Midbrain (tissue), 1 donor: ENCODE results near the gene TMEM178B.
"Not testable (repeated sequence)": the region's sequence is repeated elsewhere in the genome, so short reads cannot be mapped to it uniquely, and the experiment has no call there.

ENCODE experiments used
- DNase-seq: peaks from one replicate; lab custom pipeline; 2025; lab: John Stamatoyannopoulos, UW

The TMEM178B gene

DNA sequence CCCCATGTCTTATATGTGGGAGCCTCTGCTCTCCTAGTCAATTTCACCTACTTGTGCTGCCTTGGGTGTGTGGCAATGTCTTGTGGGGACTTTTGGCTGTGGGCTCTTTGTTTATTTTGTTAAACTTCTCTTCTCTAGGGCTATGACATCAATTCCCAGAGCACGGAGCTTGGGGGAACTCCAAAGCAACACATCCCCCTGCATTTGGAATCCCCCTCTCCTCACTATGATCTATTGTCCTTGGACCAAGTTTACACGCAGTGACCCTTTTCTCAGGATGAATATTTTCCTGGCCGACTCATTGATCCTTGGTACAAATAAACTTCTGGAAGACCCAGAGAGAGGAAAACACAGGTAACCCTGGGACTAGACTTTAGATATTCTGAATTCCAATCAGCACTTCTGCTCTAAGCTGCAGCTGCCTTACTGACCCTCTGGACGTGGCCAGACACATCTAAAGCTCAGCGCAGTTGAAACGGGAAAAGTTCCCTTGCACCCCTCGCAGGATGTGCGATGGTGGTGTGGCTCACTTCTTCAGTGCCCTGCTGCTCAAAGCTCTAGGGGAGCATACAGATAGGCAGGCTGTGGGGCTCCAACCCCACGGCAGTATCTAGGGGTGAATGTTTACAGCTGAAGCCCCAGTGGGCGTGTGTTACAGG is 110.8 kb downstream of the TMEM178B start:
- DNase-seq: no peak

DNA sequence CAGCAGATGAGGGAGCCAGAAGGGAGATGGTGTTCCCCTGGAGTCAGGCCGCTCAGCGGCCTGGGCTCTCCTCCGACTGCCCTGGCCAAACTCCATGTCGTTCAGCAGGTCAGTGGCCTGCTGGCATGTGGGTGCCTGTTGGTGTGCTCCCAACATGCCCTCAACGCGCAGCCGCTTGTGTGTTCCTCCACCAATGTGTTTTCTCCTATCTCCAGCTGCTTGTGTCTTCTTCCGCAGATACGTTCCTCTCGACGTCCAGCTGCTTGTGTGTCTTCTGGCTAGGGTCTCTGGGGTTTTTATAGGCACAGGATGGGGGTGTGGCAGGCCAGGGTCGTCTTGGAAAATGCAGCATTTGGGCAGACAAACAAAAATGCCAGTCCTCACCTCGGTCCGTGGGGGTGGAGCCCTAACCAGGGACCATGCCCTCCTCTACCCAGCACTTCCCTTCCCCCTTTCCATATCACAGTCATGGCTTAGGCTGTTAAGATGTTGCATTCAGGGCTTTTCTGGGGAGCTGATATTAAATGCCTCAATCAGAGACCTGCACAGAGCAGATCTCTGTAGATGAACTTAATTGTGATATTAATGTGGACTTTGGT is 111.6 kb downstream of the TMEM178B start:
- no peak for DNase-seq

DNA sequence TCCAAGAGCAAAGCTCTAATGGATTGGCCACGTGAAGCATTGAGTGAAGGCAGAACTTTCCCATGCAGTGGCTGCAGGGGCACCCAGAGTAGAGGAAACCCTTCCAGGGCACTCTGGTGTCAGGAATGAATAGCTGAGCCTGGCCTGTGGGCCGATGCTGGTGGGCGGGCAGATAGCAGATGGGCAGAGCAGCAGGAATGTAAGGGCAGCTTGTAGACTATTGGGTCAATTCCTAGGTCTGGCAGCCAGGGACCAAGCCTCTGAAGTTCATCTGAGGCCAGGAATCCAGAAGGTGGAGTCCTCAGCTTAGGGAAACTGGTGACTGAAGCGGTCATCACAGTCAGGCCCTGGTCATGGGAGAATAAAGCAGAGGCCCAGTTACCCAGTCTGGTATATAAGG is 115.4 kb downstream of the TMEM178B start:
- no peak for DNase-seq

DNA sequence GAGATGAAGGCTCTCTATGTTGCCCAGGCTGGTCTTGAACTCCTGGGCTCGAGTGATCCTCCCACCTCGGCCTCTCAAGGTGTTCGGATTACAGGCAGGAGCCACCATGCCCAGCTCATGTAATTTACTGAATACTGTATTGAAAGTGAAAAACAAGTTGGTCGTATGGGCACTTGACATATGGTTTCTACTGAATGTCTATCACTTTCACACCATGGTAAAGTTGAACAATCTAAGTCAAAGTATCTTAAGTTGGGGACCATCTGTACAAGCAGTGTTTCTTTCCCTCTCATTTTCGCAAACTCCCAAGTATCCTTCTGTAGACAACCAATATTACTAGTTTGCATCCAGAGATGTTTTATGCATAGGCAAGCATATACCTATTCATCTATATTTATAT is 116.6 kb downstream of the TMEM178B start:
- DNase-seq: no peak

DNA sequence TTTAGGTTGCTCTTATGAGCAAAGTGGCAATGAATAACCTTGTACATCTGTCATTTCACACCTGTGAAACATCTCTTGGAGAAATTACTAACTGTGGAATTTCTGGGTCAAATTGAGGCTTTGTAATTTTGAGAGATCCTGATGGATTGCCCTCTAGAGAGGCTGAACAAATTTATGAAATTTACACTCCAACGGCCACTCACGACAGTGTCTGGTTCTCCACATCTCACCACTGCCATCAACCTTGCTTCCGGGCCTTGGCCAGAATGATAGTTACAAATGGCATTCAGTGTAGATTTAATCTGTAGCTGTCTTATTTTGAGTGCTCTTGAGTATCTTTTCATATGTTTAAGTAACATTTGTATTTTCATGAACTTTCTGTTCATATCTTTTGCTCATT is 117.4 kb downstream of the TMEM178B start:
- no peak for DNase-seq

DNA sequence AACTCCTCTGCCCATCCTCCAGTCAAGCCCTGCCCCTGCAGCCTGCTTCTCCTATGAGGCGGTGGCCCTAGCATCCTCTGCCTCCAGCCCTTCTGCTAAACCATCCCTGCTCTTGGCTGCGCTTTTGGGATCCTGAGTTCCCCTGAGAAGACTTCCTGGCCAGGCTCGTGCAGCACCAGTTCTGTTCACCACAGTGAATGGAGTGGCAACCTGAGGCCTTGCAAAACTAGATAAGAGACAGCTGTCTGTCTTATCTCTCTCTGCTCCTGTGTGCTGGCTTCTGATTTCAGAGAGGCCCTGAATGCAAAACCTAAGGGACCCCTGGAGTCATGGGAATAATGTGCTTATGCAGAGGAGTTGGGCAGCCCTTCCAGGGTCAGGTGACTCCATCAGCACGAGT is 119.2 kb downstream of the TMEM178B start:
- no peak for DNase-seq

DNA sequence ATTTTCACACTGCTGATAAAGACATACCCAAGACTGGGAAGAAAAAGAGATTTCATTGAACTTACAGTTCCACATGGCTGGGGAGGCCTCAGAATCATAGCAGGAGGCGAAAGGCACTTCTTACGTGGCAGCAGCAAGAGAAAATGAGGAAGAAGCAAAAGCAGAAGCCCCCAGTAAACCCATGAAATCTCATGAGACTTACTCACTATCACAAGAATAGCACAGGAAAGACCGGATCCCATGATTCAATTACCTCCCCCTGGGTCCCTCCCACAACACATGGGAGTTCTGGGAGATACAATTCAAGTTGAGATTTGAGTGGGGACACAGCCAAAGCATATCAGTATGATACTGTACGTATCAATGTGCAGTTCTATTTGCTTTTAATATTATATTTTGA is 121.9 kb downstream of the TMEM178B start:
- DNase-seq: not testable (repeated sequence)

DNA sequence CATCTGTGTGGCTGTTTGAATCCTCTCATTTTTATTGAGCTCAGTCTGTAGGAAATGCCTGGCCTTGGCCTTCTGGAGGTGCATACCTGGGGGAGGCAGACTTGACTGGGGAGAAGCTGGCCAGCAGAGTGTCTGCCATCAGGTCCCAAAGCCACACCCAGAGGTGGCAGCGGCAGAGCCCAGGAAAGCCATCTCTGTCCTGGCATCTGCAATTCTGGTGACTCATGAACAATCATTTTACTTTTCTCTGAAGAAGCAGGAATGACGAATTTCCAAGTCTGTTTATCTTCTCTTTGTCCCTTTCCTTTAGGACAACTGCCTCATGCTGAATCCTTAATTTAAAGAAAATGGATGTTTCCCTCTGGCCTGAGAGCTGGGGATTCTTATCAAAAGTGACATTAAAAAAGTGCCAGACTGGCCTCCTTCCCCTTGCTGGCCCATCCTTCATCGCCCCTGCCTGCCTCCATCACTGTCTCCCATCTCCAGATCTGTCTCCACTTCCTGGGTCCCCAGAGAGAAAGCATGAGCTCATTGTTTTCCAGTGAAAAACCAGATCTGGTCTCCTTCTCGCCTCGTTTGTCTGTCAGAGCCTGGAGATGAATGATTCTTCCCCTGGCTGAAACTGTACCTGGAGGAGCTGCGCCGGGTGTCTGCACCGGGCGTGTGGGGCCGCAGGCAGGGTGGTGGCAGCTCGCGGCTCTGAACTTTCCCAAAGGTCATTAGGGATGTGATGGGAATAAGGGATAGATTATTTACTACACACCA is 124.5 kb downstream of the TMEM178B start:
- no peak for DNase-seq

DNA sequence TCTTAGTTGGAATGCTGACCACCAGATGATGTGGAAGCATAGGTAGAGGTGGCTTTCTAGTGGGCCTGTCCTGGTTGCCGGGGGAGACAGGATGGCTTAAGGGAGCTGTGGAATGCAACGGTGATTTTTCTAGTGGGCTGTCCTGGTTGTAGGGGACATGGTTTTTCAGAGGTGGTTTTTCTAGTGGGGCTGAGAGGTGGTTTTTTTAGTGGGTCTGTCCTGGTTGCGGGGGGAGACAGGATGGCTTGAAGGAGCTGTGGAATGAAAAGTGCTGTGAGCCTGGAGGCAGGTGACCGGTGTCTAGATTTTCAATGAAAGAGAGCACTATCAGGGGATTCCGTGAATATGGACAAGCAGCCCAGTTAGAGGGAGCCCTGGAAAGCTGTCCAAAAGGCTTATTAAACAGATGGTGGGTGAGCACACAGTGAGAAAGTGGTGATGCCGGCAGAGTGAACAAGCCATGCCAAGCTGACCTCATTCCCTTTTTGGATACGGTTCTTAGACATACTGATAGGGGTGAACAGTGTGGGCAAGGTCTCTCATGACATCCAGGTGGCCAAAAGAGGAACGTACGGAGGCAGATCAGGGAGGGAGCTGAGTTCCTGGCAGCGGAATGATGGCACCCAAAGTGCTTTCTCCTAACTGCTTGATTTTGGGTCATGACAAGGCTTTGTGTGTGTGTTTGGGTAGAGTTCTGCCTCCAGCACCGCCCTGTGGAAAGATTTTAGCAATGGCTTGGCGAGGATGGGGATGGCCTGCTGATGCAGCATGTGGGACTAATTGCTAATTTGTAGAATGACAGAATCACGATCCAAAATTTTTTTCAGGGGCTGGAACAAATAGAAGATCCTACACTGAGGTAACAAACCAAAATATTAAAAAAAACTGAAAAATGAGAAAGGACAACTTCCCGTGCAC is 126.6 kb downstream of the TMEM178B start:
- no peak for DNase-seq

DNA sequence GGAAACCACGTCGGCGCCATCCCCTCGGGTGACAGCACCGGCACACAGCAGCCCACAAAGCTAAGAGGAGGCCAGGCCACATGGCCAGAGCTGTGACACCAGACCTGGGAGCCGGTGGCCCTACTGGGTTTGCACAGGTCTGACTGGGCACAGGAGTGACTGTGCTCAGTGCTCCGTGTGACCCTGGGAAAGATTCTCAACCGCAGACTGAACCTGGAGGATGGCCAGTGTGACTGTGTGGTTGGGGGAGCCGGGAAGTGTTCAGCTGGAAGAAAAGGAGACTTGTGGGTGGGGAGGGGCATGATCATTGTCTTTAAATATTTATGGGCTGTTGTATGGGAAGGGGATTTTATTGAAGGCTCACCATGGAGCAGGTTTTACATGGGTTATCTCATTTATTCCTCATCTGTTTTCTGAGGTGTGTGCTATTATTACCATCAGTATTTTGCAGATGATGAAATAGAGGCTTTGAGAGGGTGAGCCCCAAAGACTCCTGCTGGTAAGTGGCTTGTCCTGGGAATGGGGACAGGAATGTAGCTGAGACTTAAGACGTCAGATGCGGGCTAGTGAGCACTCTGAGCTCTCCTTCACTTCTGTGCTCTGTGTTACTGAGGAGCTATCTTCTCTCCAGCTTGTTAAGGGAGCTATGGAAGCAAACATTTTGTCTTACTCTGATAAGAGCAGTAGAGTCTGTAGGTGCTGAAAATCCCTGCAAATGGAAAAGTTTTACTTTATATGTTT is 127.5 kb downstream of the TMEM178B start:
- DNase-seq: no peak

DNA sequence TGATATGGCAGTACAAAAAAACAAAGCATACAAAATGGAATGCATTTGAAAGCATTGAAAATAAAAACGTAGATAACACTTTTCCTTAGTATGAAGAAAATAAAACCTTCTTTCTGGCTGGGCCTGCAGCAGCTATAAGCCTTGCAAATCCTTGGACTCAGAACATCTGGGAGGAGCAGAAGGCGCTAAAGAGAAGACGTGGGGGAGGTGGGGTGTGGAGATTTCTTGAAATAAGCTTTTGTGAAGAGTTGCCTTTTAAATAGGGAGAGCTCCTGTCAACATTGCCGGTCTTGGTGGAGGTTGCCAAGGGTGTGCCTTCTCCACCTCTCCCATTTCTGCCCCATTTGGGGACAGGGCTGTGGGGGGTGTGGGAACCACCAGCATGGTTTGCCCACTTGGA is 128.7 kb downstream of the TMEM178B start:
- no peak for DNase-seq

DNA sequence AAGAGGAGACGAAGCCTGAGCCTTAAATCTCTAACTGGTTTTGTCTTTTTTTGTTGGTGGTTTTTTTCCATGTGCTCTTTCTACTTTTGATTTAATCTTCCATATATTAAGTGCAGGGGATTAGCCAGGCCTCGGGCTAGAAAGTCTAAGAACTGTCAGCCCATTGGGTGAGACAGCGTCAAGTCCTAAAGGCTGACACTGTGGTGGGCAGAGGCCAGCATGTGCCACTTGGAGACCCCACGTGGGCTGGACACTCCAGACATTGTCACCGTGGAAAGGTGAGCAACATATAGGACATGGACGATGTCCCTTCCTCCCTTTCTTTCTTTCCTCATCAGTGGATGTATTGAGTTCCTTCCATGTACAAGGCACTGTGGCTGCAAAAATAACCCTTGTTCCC is 129.3 kb downstream of the TMEM178B start:
- no peak for DNase-seq

DNA sequence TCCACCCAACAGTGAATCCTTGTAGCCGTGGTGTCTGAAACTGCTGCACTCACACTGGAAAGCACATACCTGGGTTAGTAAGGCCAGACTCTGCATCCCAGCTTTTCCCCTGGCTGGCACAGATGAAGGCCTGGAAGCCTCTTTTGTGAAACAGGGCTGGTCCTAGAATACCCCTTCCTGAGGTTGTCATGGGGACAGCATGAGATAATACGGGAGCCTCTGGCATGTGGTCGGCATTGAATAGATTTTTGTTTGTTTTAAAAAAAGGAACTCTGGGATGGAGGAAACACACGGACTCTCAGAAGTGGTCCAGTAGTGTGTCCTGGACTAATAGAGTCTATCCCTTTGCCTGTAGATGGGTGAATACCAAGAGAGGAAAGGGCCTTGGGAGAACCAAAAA is 129.7 kb downstream of the TMEM178B start:
- no peak for DNase-seq

DNA sequence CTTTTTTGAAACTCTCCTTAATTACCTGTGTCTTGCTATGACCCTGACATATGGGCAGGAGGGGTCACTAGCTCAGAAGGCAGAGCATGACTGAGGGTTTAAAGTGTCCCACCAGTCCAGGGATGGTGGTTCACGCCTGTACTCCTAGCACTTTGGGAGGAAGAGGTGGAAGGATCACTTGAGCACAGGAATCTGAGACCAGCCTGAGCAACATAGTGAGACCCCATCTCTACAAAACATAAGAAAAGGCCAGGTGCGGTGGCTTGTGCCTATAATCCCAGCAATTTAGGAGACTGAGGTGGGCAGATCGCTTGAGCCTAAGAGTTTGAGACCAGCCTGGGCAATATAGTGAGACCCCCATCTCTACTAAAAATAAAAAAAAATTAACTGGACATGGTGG is 133.8 kb downstream of the TMEM178B start:
- no peak for DNase-seq

DNA sequence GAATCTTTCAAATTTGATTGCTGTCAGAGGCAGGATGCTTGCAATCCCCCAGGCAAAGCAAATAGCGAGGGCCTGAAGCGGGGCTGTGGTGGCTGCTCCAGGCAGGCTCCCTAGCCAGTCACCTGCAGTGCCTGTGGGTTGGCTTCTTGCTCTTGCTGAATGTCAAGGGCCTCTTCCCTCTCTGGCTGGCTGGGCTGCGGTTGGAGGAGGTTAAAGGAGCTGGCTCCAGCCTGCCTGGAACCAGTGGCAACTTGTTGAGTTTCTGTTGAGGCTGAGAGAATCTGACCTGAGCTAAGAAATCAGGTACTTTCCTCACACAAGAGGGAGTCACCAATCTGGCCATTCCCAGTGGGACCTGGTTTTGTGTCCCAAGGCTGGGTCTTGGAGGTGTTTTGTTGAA is 134.7 kb downstream of the TMEM178B start:
- DNase-seq: no peak

DNA sequence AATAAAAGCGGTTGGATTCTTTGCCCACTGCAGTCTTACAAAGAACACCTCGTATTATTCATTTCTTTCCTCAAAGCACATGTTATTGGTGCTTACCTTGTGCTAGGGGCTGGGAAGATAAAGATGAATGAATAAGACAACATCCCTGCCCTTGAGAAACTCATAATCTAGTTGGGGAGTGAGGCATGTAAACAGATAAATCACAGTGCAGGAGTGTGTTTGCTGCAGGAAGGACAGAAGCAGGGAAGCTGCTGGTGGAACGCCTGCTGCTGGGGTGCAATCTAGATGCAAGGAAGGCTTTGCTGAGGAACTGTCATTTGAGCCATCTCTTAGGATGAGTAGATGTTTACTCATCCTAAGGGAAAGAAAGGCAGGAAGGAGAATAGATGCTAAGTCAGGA is 135.6 kb downstream of the TMEM178B start:
- no peak for DNase-seq

DNA sequence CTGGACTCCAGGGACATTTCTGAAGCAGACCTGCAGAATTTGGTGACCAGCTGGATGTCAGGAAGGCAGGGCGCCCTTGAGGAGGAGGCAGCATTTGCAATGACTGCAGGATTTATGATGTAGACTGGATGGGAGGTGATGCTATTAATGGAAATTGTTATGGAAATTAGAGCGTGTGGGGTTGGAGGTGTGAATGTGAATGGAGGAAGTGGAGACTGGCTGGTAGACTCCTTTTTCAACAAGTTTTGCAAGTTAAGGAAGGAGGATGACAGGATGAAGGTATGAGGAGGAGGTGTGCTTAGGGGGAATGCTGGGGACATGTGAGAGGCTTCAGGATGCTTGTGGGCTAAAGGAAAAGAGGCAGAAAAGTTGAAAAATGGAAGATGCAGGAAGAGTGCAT is 137.0 kb downstream of the TMEM178B start:
- no peak for DNase-seq

DNA sequence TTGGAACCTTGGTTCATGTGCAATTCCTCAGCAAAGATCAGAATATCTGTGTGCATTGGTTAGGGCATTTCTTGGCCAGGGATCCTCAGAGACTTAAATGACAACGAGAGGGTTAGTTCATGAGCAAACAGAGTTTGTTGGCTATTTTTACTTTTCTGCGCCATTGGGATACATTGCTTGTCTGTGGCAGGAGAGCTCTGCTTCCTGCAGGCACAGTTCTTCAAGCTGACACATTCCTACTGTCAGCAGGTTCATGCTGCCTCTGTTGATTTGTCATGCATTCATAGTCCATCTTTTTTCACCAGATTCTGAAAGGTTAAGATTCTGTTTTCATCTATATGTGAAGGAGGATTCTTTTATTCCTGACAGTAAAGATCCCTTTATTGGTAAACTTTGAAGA is 139.4 kb downstream of the TMEM178B start:
- no peak for DNase-seq

DNA sequence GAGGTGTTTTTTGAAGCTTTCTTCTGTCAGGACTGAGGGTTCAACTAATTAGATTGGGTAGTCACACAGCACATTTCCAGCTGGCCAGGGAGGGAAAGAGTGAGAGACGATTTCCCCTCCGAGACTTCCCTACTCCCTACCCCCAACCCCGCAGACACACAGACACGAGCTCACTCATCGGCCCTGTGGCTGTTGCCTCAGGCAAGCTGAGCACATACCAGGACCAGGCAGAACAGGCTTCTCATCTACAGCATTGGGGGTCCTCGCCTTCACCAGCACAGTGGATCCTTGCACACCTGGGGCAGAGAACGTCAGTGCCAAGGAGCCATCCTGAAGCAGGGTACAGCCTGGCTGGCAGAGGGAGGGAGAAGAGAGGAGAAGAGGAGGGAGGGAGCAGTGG is 144.1 kb downstream of the TMEM178B start:
- DNase-seq: no peak

DNA sequence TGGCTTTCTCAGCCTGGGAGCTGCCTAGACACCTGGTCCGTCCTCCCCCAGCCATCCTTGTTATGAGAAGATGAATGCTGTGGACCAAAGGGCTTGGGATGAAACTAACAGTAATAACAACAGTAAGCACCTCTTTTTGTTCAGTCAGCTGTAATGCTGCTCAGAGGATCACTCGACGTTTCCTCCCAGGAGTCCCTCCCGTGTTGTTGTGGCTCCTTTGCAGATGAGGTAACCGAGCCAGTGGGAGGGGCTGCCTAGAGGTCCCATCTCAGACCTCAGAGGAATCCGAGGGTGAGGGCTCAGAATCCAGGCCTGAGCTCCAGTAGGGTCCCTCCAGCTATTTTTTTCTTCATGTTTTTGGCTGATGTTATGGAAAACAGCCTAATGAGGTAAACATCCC is 145.1 kb downstream of the TMEM178B start:
- DNase-seq: no peak

DNA sequence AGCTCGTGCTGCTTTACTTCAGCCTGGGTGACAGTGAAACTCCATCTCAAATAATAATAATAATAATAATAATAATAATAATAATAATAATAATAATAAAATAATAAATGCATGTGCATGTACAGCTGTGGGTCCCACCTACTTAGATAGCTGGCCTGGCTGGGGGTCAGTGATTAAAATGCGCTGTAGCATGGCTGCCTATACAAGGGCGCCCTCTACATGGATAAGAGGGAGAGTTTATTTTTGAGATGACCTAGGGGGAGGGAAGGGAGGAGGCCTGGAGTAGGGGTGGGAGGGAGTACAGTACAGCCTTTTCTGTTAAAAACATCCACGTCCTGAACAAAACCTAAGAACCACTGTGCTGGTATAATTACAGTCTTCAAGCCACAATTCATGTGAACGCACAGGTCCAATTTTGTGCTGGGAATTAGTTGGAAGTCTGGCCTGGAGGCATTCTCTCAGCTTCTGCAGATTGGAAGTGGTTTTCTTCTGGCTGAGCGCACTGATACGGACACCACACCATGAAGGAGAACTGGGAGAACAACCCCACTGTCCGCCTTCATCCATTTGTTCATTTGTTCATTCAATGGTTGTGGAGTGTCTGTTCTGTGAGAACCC is 146.5 kb downstream of the TMEM178B start:
- DNase-seq: no peak
